Putamen (tissue), 1 donor: ENCODE measurements around the gene DCDC2B.
"Not testable (repeated sequence)": the region's sequence is repeated elsewhere in the genome, so short reads cannot be mapped to it uniquely, and the experiment has no call there.

Experiments used
- DNase-seq: peaks from one replicate; pipeline ENCODE4 v3.0.0-alpha.2; 2016; ENCODE audit warnings: low spot score

DCDC2B gene

GRCh38 chr1:32208891-32209328 lies at the start of gene DCDC2B:
DCDC2B (plus strand) TSS chr1:32209089; CDS start chr1:32209094, 5 bp downstream.
- no peak for DNase-seq

- no peak for DNase-seq
Measured at GRCh38 chr1:32159189-32159588, 49.7 kb upstream of the DCDC2B start.

GRCh38 chr1:32163405-32163804 lies 45.5 kb upstream of the DCDC2B start:
- no peak for DNase-seq

- not testable (repeated sequence) for DNase-seq
Measured at GRCh38 chr1:32165633-32166032, 43.3 kb upstream of the DCDC2B start.

GRCh38 chr1:32170991-32171390 lies 37.9 kb upstream of the DCDC2B start:
- no peak for DNase-seq

- DNase-seq = no peak
Measured at GRCh38 chr1:32172621-32173245, 36.2 kb upstream of the DCDC2B start.

GRCh38 chr1:32178380-32179192 lies 30.3 kb upstream of the DCDC2B start:
- DNase-seq = no peak

GRCh38 chr1:32179193-32179442 lies 29.8 kb upstream of the DCDC2B start:
- DNase-seq = no peak

- DNase-seq = peak; percentile 94
Measured at GRCh38 chr1:32179443-32180185, 29.3 kb upstream of the DCDC2B start, which contains the start of gene TXLNA. TXLNA (plus strand) TSS chr1:32179675; CDS start chr1:32180346, 671 bp downstream.

GRCh38 chr1:32180186-32181060 lies 28.5 kb upstream of the DCDC2B start:
- DNase-seq = no peak

GRCh38 chr1:32181065-32181464 lies 27.8 kb upstream of the DCDC2B start:
- DNase-seq = no peak

GRCh38 chr1:32181563-32181962 lies 27.3 kb upstream of the DCDC2B start:
- no peak for DNase-seq

GRCh38 chr1:32182060-32182459 lies 26.8 kb upstream of the DCDC2B start:
- DNase-seq = no peak

- no peak for DNase-seq
Measured at GRCh38 chr1:32184650-32185049, 24.2 kb upstream of the DCDC2B start.

GRCh38 chr1:32186077-32186476 lies 22.8 kb upstream of the DCDC2B start:
- no peak for DNase-seq

GRCh38 chr1:32186491-32186890 lies 22.4 kb upstream of the DCDC2B start:
- DNase-seq = no peak

- no peak for DNase-seq
Measured at GRCh38 chr1:32187850-32188249, 21.0 kb upstream of the DCDC2B start.

GRCh38 chr1:32192220-32192948 lies 16.5 kb upstream of the DCDC2B start:
- DNase-seq = no peak

GRCh38 chr1:32194984-32195383 lies 13.9 kb upstream of the DCDC2B start:
- DNase-seq = no peak

GRCh38 chr1:32195531-32195930 lies 13.4 kb upstream of the DCDC2B start:
- no peak for DNase-seq
